GM18517 (cell line): ENCODE measurements around the gene ARMC8.

Source experiments
- ATAC-seq: cut with Tn5 transposase; IDR thresholded peaks from one replicate; pipeline ENCODE4 v1.9.1; 2021; ENCODE audit warnings: mild to moderate bottlenecking, moderate library complexity; ENCODE audit not compliant: unreplicated experiment

Gene ARMC8

DNA sequence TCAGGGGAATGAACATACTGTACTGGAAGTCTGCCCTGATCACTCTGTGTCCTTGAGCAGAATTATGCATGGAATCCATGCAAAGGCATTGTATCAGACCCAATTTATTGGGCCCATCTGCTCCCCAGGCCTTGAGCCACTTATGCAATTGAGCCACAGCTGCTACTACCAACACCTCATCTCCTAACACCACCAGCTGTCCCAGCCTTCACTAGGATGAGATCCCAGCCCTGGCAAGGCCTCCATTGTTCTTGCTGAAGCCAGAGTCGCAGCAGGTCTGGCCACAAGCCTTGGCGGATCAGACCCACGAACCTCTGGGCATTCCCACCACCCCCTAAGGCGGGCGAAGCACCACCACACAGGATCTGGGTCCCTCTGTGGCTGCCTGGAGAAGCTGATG is 151.7 kb downstream of the ARMC8 start:
- ATAC-seq = no peak

DNA sequence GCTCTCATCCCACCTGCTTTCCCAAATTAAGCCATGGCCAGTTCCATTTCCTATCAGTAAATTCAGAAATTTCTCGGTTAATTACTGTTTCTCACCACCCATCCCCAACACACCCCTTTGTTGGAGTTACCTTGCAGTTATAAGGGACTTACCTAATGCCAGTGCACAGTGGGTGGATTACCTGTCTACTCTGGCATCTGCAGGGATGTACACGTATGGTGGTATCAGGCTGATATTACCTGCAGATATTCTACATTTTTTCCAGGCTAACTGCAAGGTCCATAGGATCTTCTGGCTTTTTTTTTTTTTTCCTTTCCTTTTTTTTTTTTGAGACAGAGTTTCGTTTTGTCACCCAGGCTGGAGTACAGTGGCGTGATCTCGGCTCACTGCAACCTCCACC is 153.4 kb downstream of the ARMC8 start:
- ATAC-seq = no peak

DNA sequence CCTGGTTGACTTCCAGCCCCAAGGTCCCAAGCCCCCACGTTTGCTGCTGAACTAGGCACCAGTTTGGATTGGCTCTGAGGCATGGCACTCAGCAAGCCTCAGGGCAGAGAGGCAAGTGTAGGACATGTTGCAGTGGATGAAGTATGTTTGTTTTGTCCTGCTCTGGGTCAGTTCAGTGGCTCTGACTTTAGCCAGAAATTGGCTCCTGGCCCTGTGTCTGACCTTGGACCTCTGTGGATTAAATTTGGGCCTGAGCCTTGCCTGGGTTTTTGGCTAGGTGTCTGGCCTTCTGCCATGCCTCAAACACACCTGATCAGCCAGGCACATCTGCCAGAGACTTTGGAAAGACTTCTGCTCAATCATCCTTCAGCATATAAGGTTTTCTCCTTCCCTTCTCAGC is 157.7 kb downstream of the ARMC8 start:
- ATAC-seq = no peak
